Activated naive CD8-positive, alpha-beta T cell (primary cell): ENCODE results near the gene PRAMEF12.
"Not testable (repeated sequence)": the region's sequence is repeated elsewhere in the genome, so short reads cannot be mapped to it uniquely, and the experiment has no call there.

Experiments
- H3K27ac Mint-ChIP-seq: one replicate; pipeline ENCODE4 v1.8.0; 2021; ENCODE audit warnings: mixed read lengths
- H3K27me3 Mint-ChIP-seq: one replicate; pipeline ENCODE4 v1.8.0; 2021; ENCODE audit warnings: mixed read lengths
- H3K36me3 Mint-ChIP-seq: one replicate; pipeline ENCODE4 v1.8.0; 2021; ENCODE audit warnings: mixed read lengths
- H3K4me1 Mint-ChIP-seq: one replicate; pipeline ENCODE4 v1.8.0; 2021; ENCODE audit warnings: low read depth, mixed read lengths
- H3K4me3 Mint-ChIP-seq: one replicate; pipeline ENCODE4 v1.8.0; 2021; ENCODE audit warnings: mild to moderate bottlenecking, mixed read lengths
- H3K9me3 Mint-ChIP-seq: one replicate; pipeline ENCODE4 v1.8.0; 2021; ENCODE audit warnings: low read depth, mixed read lengths

The PRAMEF12 gene

DNA sequence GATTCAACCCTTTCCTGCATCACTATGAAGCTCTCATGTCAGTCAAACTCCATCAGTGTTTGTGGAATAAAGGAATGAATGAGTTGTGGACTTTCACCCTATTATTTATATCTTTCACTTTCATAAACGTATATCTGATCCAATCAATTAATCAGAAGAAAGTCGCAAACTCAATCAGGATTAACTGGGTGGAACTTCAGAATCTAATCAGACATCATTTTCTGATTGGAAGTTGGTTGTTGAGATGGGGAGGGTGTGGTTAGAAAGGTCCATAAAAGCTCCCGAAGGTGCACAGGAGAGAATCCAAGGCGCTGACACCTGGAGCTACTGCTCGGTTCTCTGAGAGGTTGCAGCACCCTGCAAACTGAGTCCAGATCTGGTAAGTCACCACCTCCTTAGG, at the start of gene PRAMEF12:
Gene PRAMEF12, plus strand, starts transcription at position 301 of the 400 bp plus-strand sequence. CDS start 1,130 bp downstream, outside the sequence.
- Mint-ChIP-seq H3K9me3 (no peaks in the 10 kb centered on the region), H3K4me3 (no peak within 1 kb of the TSS), H3K36me3 (no peaks in the 10 kb centered on the region), H3K27me3 (peaks cover 20% of the 10 kb centered on the region), H3K4me1 (no peaks in the 10 kb centered on the region), H3K27ac (no peak within 1 kb of the TSS)

DNA sequence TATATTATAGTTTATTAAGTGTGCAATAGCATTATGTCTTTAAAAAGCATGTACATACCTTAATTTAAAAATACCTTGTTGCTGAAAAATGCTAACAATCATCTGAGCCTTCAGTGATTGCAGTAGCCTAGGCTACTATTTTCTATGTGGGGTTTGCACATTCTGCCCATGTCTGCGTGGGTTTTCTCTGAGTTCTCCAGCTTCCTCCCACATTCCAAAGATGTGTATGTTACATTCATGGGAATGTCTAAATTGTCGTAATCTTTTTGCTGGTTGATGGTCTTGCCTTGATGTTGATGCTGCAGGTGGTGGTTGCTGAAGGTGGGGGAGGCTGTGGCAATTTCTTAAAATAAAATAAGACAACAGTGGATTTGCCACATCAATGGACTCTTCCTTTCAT, 45.1 kb upstream of the PRAMEF12 start:
- Mint-ChIP-seq H3K4me3 (no peak overlapping the region), H3K4me1 (no peaks in the 10 kb centered on the region), H3K9me3 (peaks cover 6% of the 10 kb centered on the region), H3K27ac (no peak overlapping the region), H3K27me3 (peaks cover 25% of the 10 kb centered on the region), H3K36me3 (no peaks in the 10 kb centered on the region)

DNA sequence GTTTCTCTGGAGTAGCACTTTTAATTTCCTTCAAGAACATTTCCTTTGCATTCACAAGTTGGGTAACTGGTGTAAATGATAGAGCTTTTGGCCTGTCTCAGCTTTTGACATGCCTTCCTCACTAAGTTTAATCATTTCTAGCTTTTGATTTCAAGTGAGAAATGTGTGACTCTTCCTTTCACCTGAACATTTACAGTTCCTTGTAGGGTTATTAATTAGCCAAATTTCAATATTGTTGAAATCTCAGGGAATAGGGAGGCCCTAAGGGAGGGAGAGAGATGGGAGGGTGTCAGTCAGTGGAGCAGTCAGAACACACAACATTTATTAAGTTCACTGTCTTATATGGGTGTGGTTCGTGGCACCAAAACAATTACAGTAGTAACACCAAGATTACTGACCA, 43.4 kb upstream of the PRAMEF12 start:
- peaks cover 30% of the 10 kb centered on the region for H3K27me3 Mint-ChIP-seq
- no peak overlapping the region for H3K27ac Mint-ChIP-seq
- H3K4me3 Mint-ChIP-seq, result no peak overlapping the region
- no peaks in the 10 kb centered on the region for H3K4me1 Mint-ChIP-seq
- H3K9me3 Mint-ChIP-seq, result peaks cover 6% of the 10 kb centered on the region
- no peaks in the 10 kb centered on the region for H3K36me3 Mint-ChIP-seq

DNA sequence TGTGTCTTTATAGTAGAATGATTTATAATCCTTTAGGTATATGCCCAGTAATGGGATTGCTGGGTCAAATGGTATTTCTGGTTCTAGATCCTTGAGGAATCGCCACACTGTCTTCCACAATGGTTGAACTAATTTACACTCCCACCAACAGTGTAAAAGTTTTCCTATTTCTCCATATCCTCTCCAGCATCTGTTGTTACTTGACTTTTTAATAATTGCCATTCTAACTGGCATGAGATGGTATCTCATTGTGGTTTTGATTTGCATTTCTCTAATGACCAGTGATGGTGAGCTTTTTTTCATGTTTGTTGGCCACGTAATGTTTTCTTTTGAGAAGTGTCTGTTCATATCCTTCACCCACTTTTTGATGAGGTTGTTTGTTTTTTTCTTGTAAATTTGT, 42.5 kb upstream of the PRAMEF12 start:
- H3K36me3 Mint-ChIP-seq, H3K4me3 Mint-ChIP-seq, H3K4me1 Mint-ChIP-seq, H3K27ac Mint-ChIP-seq, H3K9me3 Mint-ChIP-seq: not testable (repeated sequence)
- peaks cover 32% of the 10 kb centered on the region for H3K27me3 Mint-ChIP-seq

DNA sequence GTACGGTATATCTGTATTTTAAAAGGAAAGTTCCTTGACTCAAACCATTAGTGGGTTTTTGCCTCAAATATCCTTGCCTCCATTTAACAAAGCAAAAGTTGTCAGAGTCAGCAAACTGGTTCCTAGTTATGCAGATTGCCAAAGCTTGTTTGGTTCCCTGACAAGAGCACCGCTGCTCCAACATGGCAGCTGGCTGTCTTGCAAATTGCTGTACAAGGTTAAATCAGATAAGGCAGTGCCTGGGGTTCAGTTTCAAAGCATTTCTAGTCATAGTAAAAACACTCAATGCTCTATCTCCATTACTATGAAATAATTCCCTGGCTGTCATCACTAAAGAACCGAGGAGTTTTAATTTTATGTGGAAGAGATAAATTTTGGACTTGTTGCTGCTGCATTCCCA, 38.9 kb upstream of the PRAMEF12 start:
- Mint-ChIP-seq H3K27ac (no peak overlapping the region), H3K9me3 (peaks cover 15% of the 10 kb centered on the region), H3K27me3 (peaks cover 27% of the 10 kb centered on the region), H3K36me3 (peaks cover 3% of the 10 kb centered on the region), H3K4me3 (no peak overlapping the region), H3K4me1 (no peaks in the 10 kb centered on the region)

DNA sequence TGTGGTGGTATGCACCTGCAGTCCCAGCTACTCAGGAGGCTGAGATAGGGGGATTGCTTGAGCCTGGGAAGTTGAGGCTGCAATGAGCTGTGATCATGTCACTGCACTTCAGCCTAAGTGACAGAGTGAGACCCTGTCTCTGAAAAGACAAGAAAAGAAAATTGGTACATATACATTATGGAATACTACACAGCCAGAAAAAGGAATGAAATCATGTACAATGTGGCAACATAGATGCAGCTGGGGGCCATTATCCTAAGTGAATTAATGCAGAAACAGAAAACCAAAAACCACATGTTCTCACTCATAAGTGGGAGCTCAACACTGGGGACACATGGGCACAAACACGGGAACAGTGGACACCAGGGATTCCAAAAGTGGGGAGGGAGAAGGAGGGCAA, 34.6 kb upstream of the PRAMEF12 start:
- H3K4me3 Mint-ChIP-seq, result no peak overlapping the region
- H3K27ac Mint-ChIP-seq, result no peak overlapping the region
- no peaks in the 10 kb centered on the region for H3K4me1 Mint-ChIP-seq
- H3K9me3 Mint-ChIP-seq, result peaks cover 9% of the 10 kb centered on the region
- H3K27me3 Mint-ChIP-seq, result peaks cover 24% of the 10 kb centered on the region
- peaks cover 3% of the 10 kb centered on the region for H3K36me3 Mint-ChIP-seq

DNA sequence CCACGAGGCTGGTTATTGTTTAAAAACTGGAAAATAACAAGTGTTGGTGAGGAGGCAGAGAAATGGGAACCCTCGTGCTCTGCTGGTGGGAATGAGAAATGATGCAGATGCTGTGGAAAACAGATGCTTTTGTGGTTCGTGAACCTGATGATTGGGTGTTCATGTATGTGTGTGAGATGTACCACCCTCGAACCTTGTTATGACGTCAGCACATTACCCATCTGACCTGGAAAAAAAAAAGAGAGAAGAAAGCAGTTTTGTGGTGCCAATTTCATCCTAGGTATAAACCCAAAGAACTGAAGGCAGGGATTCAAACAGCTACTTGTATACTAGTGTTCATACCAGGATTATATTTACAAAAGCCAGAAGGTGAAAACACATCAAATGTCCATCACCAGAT, 33.9 kb upstream of the PRAMEF12 start:
- H3K27me3 Mint-ChIP-seq, result peaks cover 22% of the 10 kb centered on the region
- H3K9me3 Mint-ChIP-seq, result peaks cover 9% of the 10 kb centered on the region
- no peak overlapping the region for H3K27ac Mint-ChIP-seq
- H3K4me1 Mint-ChIP-seq, result no peaks in the 10 kb centered on the region
- H3K36me3 Mint-ChIP-seq, result peaks cover 3% of the 10 kb centered on the region
- H3K4me3 Mint-ChIP-seq, result no peak overlapping the region

DNA sequence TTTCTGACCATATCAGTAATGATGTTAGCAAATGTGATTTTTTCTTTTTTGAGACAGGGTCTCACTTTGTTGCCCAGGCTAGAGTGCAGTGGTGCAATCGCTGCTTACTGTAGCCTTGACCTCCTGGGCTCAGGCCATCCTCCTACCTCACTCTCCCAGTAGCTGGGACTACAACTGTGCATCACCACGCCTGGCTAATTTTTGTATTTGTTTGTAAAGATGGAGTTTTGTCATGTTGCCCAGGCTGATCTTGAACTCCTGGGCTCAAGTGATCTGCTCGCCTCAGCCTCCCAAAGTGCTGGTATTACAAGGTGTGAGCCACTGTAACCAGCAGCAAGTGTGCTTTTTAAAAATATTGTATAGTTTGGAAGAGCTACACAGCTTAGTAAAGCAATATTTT, 31.6 kb upstream of the PRAMEF12 start:
- Mint-ChIP-seq H3K27ac (no peak overlapping the region), H3K36me3 (peaks cover under 1% of the 10 kb centered on the region), H3K4me3 (no peak overlapping the region), H3K4me1 (no peaks in the 10 kb centered on the region), H3K27me3 (peaks cover 20% of the 10 kb centered on the region), H3K9me3 (peaks cover 4% of the 10 kb centered on the region)

DNA sequence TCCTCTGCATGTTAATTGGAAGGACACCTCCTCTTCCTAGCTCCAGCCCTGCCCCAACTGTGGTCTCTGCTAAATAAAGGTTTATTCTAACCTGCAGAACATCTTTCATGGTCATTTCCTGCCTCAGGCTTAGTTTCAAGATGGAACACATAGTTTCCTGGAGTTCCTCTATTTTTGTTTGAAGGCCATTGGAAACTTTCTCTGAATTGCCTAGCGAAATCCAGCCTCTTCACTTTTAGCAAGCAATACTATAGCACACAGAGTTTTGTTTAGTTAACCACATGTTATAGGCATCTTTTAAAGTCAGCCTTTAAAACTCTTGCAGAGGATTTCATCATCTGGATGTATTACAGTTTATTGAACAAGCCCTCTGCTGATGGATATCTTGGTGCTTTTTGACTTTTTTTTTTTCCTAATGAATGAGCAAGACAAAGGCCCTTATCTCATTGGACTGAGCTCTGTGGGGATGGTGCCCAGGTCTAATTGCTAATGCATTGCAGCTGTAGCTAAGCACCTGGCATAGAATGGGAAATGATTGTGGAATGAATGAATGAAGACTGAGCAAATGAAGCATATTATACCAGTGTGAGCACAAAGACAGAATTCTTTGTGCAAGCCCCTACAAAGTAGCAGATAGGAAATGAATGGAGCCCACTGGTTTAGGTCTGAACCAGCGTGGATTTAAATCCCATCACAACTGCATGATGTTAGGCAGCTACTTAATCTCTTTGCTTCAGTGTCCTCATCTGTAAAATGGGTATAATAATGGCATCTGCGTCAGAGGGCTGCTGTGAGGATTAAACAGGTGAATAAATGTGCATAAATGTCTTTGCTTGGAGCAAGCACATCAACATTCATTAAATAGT, 28.2 kb upstream of the PRAMEF12 start:
- no peak overlapping the region for H3K4me3 Mint-ChIP-seq
- peaks cover 20% of the 10 kb centered on the region for H3K9me3 Mint-ChIP-seq
- H3K36me3 Mint-ChIP-seq, result peaks cover 7% of the 10 kb centered on the region
- H3K27ac Mint-ChIP-seq, result no peak overlapping the region
- H3K27me3 Mint-ChIP-seq, result peaks cover 28% of the 10 kb centered on the region
- H3K4me1 Mint-ChIP-seq, result no peaks in the 10 kb centered on the region

DNA sequence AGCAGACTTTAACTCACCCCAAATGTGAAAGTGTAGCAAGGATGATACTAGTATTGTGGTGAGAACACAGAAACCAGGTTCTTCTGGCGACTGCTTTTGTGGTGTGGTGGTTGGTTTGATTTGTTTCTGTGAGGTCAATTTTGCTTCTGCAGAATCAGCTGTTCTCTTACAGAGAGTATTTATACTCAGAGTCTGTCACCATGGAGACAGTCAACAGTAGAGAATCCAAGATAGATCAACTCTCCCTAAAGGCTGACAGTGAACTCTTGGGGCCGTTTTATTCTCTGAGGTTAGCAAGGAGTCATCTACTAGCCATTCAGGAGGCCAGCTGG, 27.6 kb upstream of the PRAMEF12 start, which contains the start of gene CFAP107:
Gene CFAP107, plus strand, starts transcription at position 209 of the 332 bp plus-strand sequence. CDS start 231 bp downstream, outside the sequence.
- H3K4me3 Mint-ChIP-seq, result no peak within 1 kb of the TSS
- no peaks in the 10 kb centered on the region for H3K4me1 Mint-ChIP-seq
- H3K9me3 Mint-ChIP-seq, result peaks cover 26% of the 10 kb centered on the region
- peaks cover 7% of the 10 kb centered on the region for H3K36me3 Mint-ChIP-seq
- H3K27me3 Mint-ChIP-seq, result peaks cover 33% of the 10 kb centered on the region
- H3K27ac Mint-ChIP-seq, result no peak within 1 kb of the TSS

DNA sequence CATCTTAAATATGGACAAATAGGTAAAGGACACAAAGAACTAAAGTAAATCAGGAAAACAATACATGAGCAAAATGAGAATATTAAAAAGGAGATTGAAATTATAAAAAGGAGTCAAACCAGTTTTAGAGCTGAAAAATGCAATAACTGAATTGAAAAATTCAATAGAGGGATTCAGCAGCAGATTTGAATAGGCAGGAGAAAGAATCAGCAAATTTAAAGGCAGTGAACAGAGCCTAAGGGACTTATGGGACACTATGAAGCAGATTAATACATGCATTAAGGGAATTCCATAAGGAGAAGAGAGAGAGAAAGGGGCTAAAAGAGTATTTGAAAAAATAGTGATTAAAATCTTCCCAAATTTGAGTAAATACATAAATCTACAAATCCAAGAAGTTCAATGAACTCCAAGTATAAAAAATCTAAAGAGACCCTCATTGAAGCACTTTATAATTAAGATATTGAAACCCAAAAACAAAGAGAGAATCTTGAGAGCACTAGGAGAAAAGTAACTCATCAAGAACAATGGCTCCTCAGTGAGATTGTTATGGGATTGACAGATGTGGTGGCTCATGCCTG, 24.7 kb upstream of the PRAMEF12 start:
- no peaks in the 10 kb centered on the region for H3K4me1 Mint-ChIP-seq
- peaks cover 27% of the 10 kb centered on the region for H3K9me3 Mint-ChIP-seq
- H3K27me3 Mint-ChIP-seq, result peaks cover 34% of the 10 kb centered on the region
- H3K27ac Mint-ChIP-seq, result no peak overlapping the region
- no peak overlapping the region for H3K4me3 Mint-ChIP-seq
- H3K36me3 Mint-ChIP-seq, result peaks cover 7% of the 10 kb centered on the region

DNA sequence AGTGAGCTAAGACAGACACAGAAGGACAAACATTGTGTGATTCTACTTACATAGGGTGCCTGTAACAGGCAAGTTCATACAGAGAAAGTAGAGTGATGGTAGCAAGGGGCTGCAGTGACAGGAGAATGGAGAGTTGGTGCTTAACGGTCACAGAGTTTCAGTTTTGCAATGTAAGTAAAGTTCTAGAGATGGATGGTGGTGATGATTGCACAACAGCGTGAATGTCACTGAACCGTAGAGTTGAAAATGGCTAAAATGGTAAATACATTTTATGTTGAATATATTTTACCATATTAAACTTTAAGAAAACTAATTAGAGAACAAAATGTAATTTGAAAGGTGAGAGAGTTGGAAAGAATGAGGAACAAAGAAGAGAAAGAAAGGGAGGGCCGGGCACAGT, 18.8 kb upstream of the PRAMEF12 start:
- no peaks in the 10 kb centered on the region for H3K4me1 Mint-ChIP-seq
- H3K27me3 Mint-ChIP-seq, result peaks cover 22% of the 10 kb centered on the region
- no peak overlapping the region for H3K4me3 Mint-ChIP-seq
- H3K27ac Mint-ChIP-seq, result no peak overlapping the region
- no peaks in the 10 kb centered on the region for H3K36me3 Mint-ChIP-seq
- H3K9me3 Mint-ChIP-seq, result peaks cover 13% of the 10 kb centered on the region

DNA sequence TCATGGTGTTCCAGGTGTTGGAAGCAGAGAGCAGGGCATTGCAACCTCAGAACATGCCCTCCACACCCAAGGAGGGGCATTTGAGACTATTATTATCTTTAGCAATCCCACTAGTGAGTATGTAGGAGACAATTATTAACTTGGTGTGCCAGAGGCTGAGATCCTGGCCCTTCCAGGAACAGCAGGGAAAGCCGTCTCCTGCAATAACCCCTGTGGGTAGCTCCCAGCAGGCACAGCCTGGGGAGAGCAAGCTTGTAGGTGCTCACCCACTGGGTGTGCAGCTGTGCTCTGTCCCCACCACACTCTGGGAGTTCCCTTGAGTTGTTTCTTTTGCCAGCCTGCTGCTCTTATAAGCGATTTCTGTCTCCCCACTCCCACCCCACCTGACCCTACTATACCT, 17.3 kb upstream of the PRAMEF12 start:
- H3K4me3 Mint-ChIP-seq, result no peak overlapping the region
- H3K27me3 Mint-ChIP-seq, result peaks cover 14% of the 10 kb centered on the region
- no peaks in the 10 kb centered on the region for H3K4me1 Mint-ChIP-seq
- H3K27ac Mint-ChIP-seq, result no peak overlapping the region
- no peaks in the 10 kb centered on the region for H3K9me3 Mint-ChIP-seq
- H3K36me3 Mint-ChIP-seq, result no peaks in the 10 kb centered on the region

DNA sequence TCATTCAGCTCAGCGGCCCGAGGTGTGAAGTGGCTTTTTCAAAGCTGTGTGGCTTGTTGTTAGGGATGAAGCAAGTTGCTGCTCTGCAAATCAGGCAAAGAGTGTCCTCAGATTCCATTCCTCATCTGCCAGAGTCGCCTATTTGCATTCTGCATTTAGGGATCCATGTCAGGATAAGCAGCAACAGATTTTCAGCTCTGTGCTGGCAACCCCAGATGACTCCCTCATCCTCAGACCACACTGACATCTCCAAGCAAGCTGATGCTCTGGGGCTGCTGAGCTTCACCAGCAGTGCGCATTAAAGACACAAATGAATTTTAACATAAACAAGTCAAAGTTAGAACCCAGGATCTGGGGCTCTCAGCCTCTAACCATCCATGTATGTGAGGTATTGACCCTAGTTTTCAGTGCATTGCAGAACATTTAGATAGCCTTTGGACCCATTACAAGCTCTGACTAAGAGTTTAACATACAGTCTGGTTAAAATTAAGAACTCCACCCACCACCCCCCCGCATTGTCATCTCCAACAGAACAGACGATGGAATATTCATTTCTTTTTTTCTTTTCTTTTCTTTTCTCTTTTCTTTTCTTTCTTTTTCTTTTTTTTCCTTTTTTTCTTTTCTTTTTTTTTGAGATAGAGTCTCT, 16.6 kb upstream of the PRAMEF12 start:
- Mint-ChIP-seq H3K27me3 (peaks cover 13% of the 10 kb centered on the region), H3K36me3 (no peaks in the 10 kb centered on the region), H3K9me3 (no peaks in the 10 kb centered on the region), H3K27ac (no peak overlapping the region), H3K4me3 (no peak overlapping the region), H3K4me1 (no peaks in the 10 kb centered on the region)

DNA sequence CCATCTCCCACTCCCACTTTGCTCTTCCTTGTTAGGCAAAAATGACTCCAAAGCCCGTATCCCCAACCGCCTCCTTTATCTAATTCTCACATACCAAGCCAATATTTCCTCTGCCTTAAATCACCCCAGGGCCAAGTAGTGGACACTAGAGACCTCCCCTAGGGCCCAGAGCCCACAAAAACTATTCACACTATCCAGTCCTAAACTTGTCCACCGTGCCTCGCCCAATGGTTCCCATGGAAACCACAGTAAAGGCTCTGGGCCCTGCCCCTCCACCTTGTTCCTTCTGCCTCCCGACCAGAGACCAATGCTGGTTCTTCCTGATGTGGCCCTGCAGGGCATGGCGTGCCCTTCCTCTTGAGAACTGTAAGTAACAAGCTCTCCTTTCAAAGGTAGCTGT, 15.7 kb upstream of the PRAMEF12 start:
- no peaks in the 10 kb centered on the region for H3K36me3 Mint-ChIP-seq
- no peak overlapping the region for H3K27ac Mint-ChIP-seq
- peaks cover 12% of the 10 kb centered on the region for H3K27me3 Mint-ChIP-seq
- H3K4me3 Mint-ChIP-seq, result no peak overlapping the region
- H3K4me1 Mint-ChIP-seq, result no peaks in the 10 kb centered on the region
- H3K9me3 Mint-ChIP-seq, result no peaks in the 10 kb centered on the region
